Stomach smooth muscle (tissue), 2 donors: ENCODE data around the gene TMEM158.

ENCODE experiments used
- H3K27ac ChIP-seq: one replicate; pipeline ENCODE4 v1.7.0; 2013; ENCODE audit warnings: mild to moderate bottlenecking, low read length, inconsistent platforms
- H3K27me3 ChIP-seq, 2 donors: one replicate each; pipeline ENCODE4 v1.7.0; 2013; ENCODE audit warnings: low read length in 2 of 2; ENCODE audit not compliant: insufficient read depth in 2 of 2, control insufficient read depth in 1 of 2
- H3K36me3 ChIP-seq, 2 donors: one replicate each; pipeline ENCODE4 v1.7.0; 2013; ENCODE audit warnings: low read length in 2 of 2; ENCODE audit not compliant: control insufficient read depth in 2 of 2, insufficient read depth in 2 of 2
- H3K4me1 ChIP-seq: one replicate; pipeline ENCODE4 v1.7.0; 2013; ENCODE audit warnings: low read length; ENCODE audit not compliant: control insufficient read depth, insufficient read depth
- H3K4me3 ChIP-seq, 2 donors: one replicate each; pipeline ENCODE4 v1.7.0; 2013; ENCODE audit warnings: low read length in 2 of 2
- H3K9ac ChIP-seq, 2 donors: one replicate each; pipeline ENCODE4 v1.7.0; 2013; ENCODE audit warnings: low read length in 2 of 2, mild to moderate bottlenecking in 1 of 2
- H3K9me3 ChIP-seq, 2 donors: one replicate each; pipeline ENCODE4 v1.7.0; 2013; ENCODE audit warnings: low read length in 2 of 2; ENCODE audit not compliant: control insufficient read depth in 2 of 2
- donor health status: healthy.
- donor health status: Pancreatic carcinoma.

TMEM158 gene

DNA sequence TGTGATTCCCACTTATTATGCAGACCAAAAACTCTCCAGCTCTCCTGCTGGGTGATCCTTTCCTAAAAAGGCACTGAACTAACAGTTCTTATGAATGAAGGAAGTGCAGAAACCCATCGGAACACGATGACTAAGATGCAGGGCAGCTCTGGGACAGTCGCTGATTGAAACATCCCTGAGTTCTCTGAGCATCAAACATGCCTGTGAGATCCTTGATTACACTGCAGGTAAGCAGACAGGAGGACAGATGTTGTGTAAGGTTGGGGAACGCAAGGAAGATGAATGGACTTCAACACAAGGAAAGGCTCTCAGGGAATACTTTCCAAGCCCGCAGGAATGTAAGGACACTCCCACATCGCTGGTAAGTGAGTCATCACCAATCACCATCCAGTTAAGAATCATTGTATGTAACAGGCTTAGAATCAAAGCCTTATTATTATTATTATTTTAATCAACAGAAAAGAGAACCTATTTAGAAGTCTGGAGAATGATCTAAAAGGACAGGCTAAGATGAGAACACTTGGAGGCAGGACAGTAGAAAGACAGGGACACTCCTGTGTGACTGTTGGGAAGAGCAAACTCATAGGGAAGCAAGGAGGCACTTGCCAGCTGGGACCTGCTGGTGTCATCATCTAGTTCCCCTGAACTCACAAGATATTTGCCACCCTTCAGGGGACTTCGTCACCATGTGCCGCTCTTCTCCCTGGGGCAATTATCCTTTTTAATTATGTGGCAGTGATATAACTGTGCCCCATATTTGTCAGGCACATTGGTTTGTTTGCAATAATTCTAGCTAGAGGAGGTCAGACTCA, 26.0 kb downstream of the TMEM158 start:
- H3K9ac ChIP-seq = no peak overlapping the region
- no peaks in the 10 kb centered on the region for H3K27me3 ChIP-seq
- H3K27ac ChIP-seq = no peak overlapping the region
- H3K9me3 ChIP-seq = no peaks in the 10 kb centered on the region
- no peak overlapping the region for H3K4me3 ChIP-seq
- H3K36me3 ChIP-seq = no peaks in the 10 kb centered on the region
- H3K4me1 ChIP-seq = peaks cover 5% of the 10 kb centered on the region

DNA sequence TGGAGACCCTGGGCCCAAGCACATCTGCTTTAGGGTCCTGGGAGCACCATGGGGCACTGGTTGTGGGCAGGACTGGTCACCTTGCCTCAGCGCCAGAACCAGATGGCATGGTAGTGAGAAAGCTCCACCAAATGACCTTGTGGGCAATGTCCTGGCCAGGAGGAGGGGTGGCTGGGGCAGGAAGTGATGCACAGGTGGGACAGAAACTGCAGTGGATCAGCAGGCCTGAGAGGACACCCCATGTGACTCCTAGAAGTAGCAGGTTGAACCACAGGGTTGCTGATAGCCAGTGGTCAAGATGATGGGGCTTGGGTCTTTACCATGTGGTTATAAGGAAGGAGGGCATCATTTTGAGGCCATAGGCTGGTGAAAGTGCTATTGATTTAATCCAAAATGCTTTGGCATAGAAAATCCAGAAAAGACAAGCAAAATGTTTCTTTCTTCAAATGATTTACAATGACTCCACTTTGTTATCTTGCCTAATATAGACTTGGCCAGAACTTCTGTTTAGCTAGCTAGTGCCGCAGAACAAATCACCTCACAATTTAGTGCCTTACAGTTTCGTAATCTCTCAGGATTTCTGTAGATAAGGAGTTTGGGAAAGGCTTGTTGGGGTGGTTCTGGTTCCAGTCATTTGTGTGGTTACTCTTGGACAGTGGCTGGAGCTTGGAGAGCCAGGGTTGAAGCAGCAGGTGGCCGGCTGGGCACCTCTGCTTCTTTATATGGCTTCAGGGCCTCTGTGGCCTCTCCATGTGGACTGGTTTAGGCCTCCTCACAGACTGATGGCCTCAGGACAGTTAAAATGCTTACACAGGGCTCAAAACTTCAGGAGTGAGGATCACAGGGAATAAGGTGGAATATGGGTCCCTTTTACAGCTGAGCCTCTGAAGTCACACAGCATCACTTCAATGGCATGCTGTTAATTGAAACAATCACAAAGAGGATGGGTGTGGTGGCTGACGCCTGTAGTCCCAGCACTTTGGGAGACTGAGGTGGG, 27.5 kb downstream of the TMEM158 start:
- H3K27me3 ChIP-seq = no peaks in the 10 kb centered on the region
- H3K9me3 ChIP-seq = no peaks in the 10 kb centered on the region
- no peak overlapping the region for H3K27ac ChIP-seq
- H3K4me1 ChIP-seq = peaks cover 5% of the 10 kb centered on the region
- no peak overlapping the region for H3K4me3 ChIP-seq
- no peaks in the 10 kb centered on the region for H3K36me3 ChIP-seq
- H3K9ac ChIP-seq = no peak overlapping the region

DNA sequence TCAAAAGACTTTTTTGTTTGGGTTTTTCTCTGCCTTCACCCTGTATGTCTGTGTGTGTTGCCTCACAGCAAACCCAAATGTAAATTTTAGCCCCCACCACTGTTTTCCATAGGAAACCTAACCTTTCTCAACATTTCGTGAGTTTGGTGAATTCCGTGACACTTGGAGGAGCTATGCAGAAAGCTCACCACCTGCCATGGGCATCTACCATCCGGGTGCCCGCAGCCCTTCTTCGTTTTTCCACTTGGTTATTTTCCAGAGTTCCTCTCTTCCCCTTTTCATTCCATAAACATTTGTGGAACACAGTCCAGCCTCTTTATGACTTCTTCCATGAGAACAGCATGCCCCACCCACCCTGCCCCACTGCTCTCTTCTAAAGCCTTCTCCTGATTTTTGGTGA, 31.3 kb downstream of the TMEM158 start:
- peaks cover 3% of the 10 kb centered on the region for H3K4me1 ChIP-seq
- H3K36me3 ChIP-seq = no peaks in the 10 kb centered on the region
- H3K27ac ChIP-seq = no peak overlapping the region
- no peak overlapping the region for H3K4me3 ChIP-seq
- H3K27me3 ChIP-seq = peaks cover 0 to 2% of the 10 kb centered on the region in 2 donors
- H3K9ac ChIP-seq = no peak overlapping the region
- no peaks in the 10 kb centered on the region for H3K9me3 ChIP-seq

DNA sequence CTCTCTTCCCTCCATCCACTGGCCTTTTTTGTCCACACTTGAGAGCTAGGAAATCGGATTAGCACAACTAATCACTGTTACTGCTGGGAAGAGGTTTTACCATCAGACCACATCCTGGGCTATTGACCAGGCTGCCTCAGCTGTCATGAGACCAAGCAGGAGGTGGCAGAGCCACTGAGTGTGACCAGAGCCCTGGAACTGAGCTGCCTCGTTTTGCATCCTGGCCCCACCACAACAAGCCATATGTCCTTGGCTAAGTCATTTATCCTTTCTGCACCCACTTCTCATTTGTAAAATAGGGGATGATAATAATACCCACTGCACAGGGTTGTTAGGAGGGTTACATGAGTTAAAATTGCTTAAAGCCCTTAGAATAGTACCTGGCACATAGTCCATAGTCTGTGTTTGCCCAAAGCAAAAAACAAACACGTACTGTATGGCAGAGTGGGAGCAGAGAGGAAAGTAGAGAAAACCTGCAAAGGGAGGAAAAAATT, 34.1 kb downstream of the TMEM158 start:
- Histone ChIP-seq H3K36me3 (no peaks in the 10 kb centered on the region), H3K9ac (no peak overlapping the region), H3K4me1 (peaks cover 9% of the 10 kb centered on the region), H3K4me3 (no peak overlapping the region), H3K27me3 (peaks cover 0 to 2% of the 10 kb centered on the region in 2 donors), H3K27ac (no peak overlapping the region), H3K9me3 (no peaks in the 10 kb centered on the region)

DNA sequence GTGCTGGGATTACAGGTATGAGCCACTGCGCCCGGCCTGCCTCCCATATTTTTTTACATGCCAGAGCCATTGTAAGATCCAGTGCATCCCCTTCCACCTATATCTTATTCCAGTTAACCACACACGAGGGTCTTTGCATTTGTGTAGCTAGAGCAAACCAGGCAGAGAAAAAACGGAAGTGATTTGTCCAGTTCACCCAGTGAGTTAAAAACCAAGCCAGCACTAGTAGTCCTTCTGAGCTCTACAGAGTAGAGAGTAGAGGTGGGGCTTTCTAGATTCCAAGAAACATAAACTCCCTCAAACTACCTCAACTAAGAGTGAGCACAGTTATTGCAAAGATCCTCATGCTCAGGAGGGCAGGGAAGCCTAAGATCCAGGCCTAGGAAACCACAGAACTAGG, 34.7 kb downstream of the TMEM158 start:
- Histone ChIP-seq H3K9ac (no peak overlapping the region), H3K9me3 (no peaks in the 10 kb centered on the region), H3K36me3 (no peaks in the 10 kb centered on the region), H3K27me3 (peaks cover 0 to 2% of the 10 kb centered on the region in 2 donors), H3K4me1 (peaks cover 9% of the 10 kb centered on the region), H3K27ac (no peak overlapping the region), H3K4me3 (no peak overlapping the region)

DNA sequence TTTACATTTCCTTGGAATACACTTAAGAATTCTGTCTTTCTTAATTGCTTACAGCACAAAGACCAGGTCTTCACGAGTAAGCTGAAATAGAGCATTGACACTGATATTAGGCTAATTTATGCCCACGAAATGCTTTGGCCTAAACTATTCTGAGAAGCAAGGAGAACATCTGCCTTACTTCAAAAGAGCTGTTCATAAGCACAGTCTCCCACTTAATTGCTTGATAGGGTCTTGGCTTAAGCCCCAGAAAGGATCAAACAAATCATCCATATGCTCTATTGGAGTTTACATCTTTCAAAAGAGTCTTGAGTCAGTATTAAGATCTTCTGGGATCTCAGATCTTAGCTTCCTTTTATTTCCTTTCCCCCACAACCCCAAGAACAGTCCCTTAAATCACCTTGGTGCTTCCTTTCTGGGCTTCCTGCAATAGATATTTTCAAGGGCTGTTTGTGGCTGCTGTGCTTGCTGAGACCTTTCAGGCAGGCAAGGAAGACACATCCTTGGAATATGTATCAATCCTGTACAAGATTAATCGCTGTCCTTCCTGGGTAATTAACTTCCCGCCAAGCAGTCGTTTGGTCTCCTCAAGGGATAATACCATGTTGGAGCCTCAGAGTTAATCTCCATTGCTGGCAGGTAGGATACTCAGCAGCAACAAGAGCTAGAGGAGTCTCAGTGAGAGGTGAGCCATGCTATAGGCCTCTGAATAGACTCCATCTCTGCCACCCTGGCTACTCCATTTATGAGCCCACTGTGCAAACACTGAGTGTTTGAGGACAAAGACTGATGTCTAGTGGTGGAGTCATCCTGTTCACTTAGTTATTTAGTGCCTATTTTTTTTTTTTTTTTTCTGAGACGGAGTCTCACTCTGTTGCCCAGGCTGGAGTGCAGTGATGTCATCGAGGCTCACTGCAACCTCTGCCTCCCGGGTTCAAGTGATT, 37.1 kb downstream of the TMEM158 start:
- peaks cover 0 to 2% of the 10 kb centered on the region in 2 donors for H3K27me3 ChIP-seq
- no peak overlapping the region for H3K9ac ChIP-seq
- H3K4me3 ChIP-seq = no peak overlapping the region
- peaks cover 9% of the 10 kb centered on the region for H3K4me1 ChIP-seq
- H3K36me3 ChIP-seq = no peaks in the 10 kb centered on the region
- H3K9me3 ChIP-seq = no peaks in the 10 kb centered on the region
- H3K27ac ChIP-seq = peak overlapping the region; percentile 49

DNA sequence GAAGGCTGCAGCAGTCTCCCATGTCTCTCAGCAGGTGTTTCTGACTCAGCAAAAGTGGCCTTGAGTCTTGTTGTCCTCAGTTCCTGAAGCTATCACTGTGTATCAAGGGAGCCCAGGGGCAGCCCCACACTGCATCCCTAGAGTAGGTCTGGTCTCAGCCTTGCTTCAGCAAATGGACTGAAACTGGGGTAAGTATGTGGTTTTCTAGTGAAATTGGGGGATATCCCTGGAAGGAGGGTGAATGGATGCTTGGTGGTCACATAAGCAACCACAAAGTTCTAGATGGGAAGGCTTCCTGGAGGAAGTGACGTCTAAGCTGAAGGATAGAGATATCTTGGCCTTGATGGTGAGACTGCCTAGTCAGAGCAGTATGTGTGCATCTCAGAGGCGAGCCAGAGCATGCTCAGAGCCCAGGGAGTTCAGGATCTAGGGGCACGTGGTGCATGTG, 38.4 kb downstream of the TMEM158 start:
- no peak overlapping the region for H3K9ac ChIP-seq
- H3K4me3 ChIP-seq = no peak overlapping the region
- no peak overlapping the region for H3K27ac ChIP-seq
- H3K9me3 ChIP-seq = no peaks in the 10 kb centered on the region
- H3K4me1 ChIP-seq = peaks cover 17% of the 10 kb centered on the region
- H3K27me3 ChIP-seq = no peaks in the 10 kb centered on the region
- H3K36me3 ChIP-seq = no peaks in the 10 kb centered on the region

DNA sequence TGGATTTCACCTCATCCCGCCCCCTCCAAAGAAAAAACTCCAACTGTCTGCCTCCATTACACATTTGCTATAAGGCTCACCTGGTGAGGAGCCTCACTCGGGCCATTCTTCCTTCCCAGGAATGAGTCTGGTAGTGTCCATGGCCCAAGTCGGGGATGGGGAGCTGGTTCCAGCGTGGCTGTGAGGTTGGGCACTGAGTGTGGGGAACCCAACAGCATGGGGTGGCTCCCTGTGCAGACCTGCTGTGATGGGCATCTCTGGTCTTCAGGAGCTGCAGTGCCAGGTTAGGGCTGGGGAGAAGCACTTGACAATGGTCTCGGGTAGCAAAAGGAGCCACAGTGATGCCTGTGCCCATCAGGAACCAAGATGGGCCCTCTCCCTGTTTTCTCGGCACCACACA, 39.2 kb downstream of the TMEM158 start:
- Histone ChIP-seq H3K4me3 (no peak overlapping the region), H3K36me3 (no peaks in the 10 kb centered on the region), H3K27me3 (no peaks in the 10 kb centered on the region), H3K27ac (no peak overlapping the region), H3K9me3 (no peaks in the 10 kb centered on the region), H3K4me1 (peaks cover 18% of the 10 kb centered on the region), H3K9ac (no peak overlapping the region)

DNA sequence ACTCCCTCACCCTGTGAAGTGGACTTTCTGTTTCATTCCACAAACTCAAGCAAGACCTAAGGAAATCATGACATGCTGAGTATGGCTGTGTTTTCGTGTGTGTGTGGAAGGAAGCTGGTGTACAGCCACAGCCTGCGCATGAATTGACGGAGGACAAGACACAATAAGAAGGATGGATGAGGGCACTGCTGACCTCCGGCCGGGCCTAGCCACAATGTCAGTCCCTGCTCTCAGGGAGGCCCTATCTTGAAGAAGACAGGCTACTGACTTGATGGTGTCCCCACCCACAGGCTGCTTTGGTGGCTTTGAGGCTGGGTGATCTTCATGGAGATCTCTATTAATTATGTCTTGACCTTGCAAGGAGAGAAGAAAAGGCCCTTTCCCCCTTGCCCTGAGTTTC, 40.6 kb downstream of the TMEM158 start:
- H3K9me3 ChIP-seq = no peaks in the 10 kb centered on the region

DNA sequence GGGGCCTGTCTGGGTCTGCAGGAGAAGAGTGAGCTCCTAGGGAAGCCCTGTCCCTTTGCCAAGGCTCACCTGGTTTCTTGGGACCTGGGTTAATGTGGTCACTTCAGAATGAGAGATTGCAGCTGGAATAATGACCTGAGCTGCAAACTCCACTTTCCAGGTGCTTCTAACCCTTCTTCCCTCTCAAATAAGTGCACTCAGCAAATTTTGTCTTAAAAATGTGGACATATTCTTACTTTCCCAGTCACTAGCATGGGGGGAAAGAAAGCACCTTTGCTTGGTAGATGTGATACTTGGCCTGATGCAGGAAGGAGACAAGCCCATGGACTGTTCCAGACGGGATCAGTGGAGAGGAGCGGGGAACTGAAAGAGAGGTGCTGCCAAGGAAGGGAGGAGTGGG, 41.0 kb downstream of the TMEM158 start:
- Histone ChIP-seq H3K27me3 (no peaks in the 10 kb centered on the region), H3K36me3 (no peaks in the 10 kb centered on the region), H3K9me3 (no peaks in the 10 kb centered on the region), H3K4me3 (no peak overlapping the region), H3K4me1 (peaks cover 26% of the 10 kb centered on the region), H3K9ac (no peak overlapping the region), H3K27ac (no peak overlapping the region)

More for the DNA sequence above, 40.6 kb downstream of the TMEM158 start:
- Histone ChIP-seq H3K4me1 (peaks cover 26% of the 10 kb centered on the region), H3K27me3 (no peaks in the 10 kb centered on the region), H3K9ac (no peak overlapping the region), H3K36me3 (no peaks in the 10 kb centered on the region), H3K27ac (no peak overlapping the region), H3K4me3 (no peak overlapping the region)
